ENCODE data around the gene GMPS. TPM values are rescaled to one million over a fixed set of nuclear protein-coding genes. Genes with fewer than 3 reads are reported as not detected.

Gene GMPS
- total RNA-seq, 1 experiment from 2014 or later, result 136 TPM

DNA sequence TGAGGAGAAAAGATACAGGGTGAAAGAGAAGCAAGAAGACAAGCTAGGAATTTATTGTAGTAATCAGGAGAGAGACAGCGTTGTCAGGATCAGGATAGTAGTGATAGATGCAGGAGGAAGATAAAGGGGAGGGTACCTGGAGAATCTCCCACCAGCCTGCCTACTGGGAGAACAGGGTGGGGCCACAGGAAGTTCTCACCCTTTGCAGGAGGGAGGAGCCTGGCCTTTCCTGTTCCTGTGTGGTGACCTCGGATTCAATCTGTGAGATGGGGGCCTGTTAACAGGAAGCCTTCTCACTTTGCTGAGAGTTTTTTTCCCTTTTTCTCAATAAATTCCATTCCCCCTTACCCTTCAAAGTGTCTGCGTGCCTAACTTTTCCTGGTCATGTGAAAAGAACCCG, 37.6 kb downstream of the GMPS start:
- peak; percentile 90 for ATAC-seq
- no peak for TF ChIP-seq FOXP1 (CRISPR knock-in tag; IDR thresholded peaks at IDR 0.05; ENCODE audit: borderline replicate concordance)
- no peak for TF ChIP-seq ZNF671 (CRISPR knock-in tag; IDR thresholded peaks at IDR 0.05)
- TF ChIP-seq NR2C2 (CRISPR knock-in tag; IDR thresholded peaks at IDR 0.05), result no peak
- no peak for TF ChIP-seq NFE2L1 (CRISPR knock-in tag; IDR thresholded peaks at IDR 0.05)
- TF ChIP-seq, protein P1, sequence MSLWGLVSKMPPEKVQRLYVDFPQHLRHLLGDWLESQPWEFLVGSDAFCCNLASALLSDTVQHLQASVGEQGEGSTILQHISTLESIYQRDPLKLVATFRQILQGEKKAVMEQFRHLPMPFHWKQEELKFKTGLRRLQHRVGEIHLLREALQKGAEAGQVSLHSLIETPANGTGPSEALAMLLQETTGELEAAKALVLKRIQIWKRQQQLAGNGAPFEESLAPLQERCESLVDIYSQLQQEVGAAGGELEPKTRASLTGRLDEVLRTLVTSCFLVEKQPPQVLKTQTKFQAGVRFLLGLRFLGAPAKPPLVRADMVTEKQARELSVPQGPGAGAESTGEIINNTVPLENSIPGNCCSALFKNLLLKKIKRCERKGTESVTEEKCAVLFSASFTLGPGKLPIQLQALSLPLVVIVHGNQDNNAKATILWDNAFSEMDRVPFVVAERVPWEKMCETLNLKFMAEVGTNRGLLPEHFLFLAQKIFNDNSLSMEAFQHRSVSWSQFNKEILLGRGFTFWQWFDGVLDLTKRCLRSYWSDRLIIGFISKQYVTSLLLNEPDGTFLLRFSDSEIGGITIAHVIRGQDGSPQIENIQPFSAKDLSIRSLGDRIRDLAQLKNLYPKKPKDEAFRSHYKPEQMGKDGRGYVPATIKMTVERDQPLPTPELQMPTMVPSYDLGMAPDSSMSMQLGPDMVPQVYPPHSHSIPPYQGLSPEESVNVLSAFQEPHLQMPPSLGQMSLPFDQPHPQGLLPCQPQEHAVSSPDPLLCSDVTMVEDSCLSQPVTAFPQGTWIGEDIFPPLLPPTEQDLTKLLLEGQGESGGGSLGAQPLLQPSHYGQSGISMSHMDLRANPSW (CRISPR knock-in tag; conservative IDR thresholded peaks at IDR 0.05; ENCODE audit: low read depth), result no peak
- TF ChIP-seq EMX1 (CRISPR knock-in tag; IDR thresholded peaks at IDR 0.05), result no peak
- TF ChIP-seq KAT7 (CRISPR knock-in tag; IDR thresholded peaks at IDR 0.05; ENCODE audit: borderline replicate concordance), result no peak
- no peak for TF ChIP-seq FOXK1 (CRISPR knock-in tag; IDR thresholded peaks at IDR 0.05)
- TF ChIP-seq, protein P2, sequence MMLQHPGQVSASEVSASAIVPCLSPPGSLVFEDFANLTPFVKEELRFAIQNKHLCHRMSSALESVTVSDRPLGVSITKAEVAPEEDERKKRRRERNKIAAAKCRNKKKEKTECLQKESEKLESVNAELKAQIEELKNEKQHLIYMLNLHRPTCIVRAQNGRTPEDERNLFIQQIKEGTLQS (CRISPR knock-in tag; conservative IDR thresholded peaks at IDR 0.05), result no peak
- TF ChIP-seq, protein P3, sequence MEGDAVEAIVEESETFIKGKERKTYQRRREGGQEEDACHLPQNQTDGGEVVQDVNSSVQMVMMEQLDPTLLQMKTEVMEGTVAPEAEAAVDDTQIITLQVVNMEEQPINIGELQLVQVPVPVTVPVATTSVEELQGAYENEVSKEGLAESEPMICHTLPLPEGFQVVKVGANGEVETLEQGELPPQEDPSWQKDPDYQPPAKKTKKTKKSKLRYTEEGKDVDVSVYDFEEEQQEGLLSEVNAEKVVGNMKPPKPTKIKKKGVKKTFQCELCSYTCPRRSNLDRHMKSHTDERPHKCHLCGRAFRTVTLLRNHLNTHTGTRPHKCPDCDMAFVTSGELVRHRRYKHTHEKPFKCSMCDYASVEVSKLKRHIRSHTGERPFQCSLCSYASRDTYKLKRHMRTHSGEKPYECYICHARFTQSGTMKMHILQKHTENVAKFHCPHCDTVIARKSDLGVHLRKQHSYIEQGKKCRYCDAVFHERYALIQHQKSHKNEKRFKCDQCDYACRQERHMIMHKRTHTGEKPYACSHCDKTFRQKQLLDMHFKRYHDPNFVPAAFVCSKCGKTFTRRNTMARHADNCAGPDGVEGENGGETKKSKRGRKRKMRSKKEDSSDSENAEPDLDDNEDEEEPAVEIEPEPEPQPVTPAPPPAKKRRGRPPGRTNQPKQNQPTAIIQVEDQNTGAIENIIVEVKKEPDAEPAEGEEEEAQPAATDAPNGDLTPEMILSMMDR (IDR thresholded peaks at IDR 0.05), result no peak
- TF ChIP-seq, protein P4, sequence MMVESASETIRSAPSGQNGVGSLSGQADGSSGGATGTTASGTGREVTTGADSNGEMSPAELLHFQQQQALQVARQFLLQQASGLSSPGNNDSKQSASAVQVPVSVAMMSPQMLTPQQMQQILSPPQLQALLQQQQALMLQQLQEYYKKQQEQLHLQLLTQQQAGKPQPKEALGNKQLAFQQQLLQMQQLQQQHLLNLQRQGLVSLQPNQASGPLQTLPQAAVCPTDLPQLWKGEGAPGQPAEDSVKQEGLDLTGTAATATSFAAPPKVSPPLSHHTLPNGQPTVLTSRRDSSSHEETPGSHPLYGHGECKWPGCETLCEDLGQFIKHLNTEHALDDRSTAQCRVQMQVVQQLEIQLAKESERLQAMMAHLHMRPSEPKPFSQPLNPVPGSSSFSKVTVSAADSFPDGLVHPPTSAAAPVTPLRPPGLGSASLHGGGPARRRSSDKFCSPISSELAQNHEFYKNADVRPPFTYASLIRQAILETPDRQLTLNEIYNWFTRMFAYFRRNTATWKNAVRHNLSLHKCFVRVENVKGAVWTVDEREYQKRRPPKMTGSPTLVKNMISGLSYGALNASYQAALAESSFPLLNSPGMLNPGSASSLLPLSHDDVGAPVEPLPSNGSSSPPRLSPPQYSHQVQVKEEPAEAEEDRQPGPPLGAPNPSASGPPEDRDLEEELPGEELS (CRISPR knock-in tag; IDR thresholded peaks at IDR 0.05), result no peak
- TF ChIP-seq, protein P5, sequence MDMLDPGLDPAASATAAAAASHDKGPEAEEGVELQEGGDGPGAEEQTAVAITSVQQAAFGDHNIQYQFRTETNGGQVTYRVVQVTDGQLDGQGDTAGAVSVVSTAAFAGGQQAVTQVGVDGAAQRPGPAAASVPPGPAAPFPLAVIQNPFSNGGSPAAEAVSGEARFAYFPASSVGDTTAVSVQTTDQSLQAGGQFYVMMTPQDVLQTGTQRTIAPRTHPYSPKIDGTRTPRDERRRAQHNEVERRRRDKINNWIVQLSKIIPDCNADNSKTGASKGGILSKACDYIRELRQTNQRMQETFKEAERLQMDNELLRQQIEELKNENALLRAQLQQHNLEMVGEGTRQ (CRISPR knock-in tag; IDR thresholded peaks at IDR 0.05), result no peak
- TF ChIP-seq NFATC4 (CRISPR knock-in tag; IDR thresholded peaks at IDR 0.05), result no peak
- TF ChIP-seq ZNF263 (CRISPR knock-in tag; IDR thresholded peaks at IDR 0.05; ENCODE audit: low read depth), result no peak
- TF ChIP-seq FOXJ3 (CRISPR knock-in tag; IDR thresholded peaks at IDR 0.05; ENCODE audit: borderline replicate concordance), result no peak
- TF ChIP-seq, protein P6, sequence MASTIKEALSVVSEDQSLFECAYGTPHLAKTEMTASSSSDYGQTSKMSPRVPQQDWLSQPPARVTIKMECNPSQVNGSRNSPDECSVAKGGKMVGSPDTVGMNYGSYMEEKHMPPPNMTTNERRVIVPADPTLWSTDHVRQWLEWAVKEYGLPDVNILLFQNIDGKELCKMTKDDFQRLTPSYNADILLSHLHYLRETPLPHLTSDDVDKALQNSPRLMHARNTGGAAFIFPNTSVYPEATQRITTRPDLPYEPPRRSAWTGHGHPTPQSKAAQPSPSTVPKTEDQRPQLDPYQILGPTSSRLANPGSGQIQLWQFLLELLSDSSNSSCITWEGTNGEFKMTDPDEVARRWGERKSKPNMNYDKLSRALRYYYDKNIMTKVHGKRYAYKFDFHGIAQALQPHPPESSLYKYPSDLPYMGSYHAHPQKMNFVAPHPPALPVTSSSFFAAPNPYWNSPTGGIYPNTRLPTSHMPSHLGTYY (CRISPR knock-in tag; IDR thresholded peaks at IDR 0.05), result no peak
- H3K4me1 Mint-ChIP-seq, result 0 out of 2 replicates have a peak, but pooled peaks cover 4% of the 10 kb centered on the region
- ChIA-PET POLR2A (no interaction called here), CTCF (interaction anchor here (1.0 kb wide), 1 partner anchor 38 kb away, joined by 3 read pairs; no protein-coding TSS in a partner anchor)
- peaks cover 70% of the 10 kb centered on the region for H3K36me3 Mint-ChIP-seq
- H3K27ac Mint-ChIP-seq, result peak overlapping the region; percentile 55
- H3K9me3 Mint-ChIP-seq, result no peaks in the 10 kb centered on the region
- H3K27me3 Mint-ChIP-seq (ENCODE audit: low read depth), result no peaks in the 10 kb centered on the region
- no peak for DNase-seq (ENCODE audit: low spot score)
- no peak overlapping the region for H3K4me3 Mint-ChIP-seq

DNA sequence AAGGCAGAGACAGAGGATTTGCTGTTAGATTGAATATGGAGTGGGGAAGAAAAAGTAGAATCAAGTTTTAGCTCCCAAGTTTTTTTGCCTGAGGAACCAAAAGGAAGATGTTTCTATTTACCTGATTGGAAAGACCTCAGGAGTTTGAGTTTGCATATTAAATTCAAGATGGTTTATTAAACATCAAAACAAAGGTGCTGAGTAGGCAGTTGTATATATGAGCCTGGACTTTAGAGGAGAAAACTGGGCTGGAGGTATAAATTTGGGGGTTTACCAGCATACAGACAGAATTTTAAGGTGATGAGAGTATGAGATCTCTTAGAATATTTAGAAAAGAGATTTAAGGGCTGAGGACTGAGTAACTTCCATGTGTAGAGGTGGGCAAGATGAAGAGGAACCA, 38.2 kb downstream of the GMPS start:
- peaks cover 75% of the 10 kb centered on the region for H3K36me3 Mint-ChIP-seq
- POLR2A ChIA-PET, result no interaction called here
- TF ChIP-seq, protein P7, sequence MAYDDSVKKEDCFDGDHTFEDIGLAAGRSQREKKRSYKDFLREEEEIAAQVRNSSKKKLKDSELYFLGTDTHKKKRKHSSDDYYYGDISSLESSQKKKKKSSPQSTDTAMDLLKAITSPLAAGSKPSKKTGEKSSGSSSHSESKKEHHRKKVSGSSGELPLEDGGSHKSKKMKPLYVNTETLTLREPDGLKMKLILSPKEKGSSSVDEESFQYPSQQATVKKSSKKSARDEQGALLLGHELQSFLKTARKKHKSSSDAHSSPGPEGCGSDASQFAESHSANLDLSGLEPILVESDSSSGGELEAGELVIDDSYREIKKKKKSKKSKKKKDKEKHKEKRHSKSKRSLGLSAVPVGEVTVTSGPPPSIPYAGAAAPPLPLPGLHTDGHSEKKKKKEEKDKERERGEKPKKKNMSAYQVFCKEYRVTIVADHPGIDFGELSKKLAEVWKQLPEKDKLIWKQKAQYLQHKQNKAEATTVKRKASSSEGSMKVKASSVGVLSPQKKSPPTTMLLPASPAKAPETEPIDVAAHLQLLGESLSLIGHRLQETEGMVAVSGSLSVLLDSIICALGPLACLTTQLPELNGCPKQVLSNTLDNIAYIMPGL (CRISPR knock-in tag; IDR thresholded peaks at IDR 0.05), result no peak
- TF ChIP-seq ZNF121 (CRISPR knock-in tag; IDR thresholded peaks at IDR 0.05) (no peak), FOXK1 (CRISPR knock-in tag; IDR thresholded peaks at IDR 0.05) (no peak), RORB (CRISPR knock-in tag; IDR thresholded peaks at IDR 0.05) (no peak)
- TF ChIP-seq, protein P8, sequence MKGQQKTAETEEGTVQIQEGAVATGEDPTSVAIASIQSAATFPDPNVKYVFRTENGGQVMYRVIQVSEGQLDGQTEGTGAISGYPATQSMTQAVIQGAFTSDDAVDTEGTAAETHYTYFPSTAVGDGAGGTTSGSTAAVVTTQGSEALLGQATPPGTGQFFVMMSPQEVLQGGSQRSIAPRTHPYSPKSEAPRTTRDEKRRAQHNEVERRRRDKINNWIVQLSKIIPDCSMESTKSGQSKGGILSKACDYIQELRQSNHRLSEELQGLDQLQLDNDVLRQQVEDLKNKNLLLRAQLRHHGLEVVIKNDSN (CRISPR knock-in tag; IDR thresholded peaks at IDR 0.05), result no peak

More for the DNA sequence above, 38.2 kb downstream of the GMPS start:
- 0 out of 2 replicates have a peak, but pooled peaks cover 4% of the 10 kb centered on the region for H3K4me1 Mint-ChIP-seq
- H3K27ac Mint-ChIP-seq, result no peak overlapping the region
- DNase-seq (ENCODE audit: low spot score) (no peak), ATAC-seq (no peak)
- H3K4me3 Mint-ChIP-seq, result no peak overlapping the region
- CTCF ChIA-PET, result interaction anchor here (1.0 kb wide), 1 partner anchor 39 kb away, joined by 3 read pairs; no protein-coding TSS in a partner anchor
- no peaks in the 10 kb centered on the region for H3K9me3 Mint-ChIP-seq
- H3K27me3 Mint-ChIP-seq (ENCODE audit: low read depth), result no peaks in the 10 kb centered on the region
